ENCODE results near the gene PPP2R2B.

PPP2R2B gene

DNA sequence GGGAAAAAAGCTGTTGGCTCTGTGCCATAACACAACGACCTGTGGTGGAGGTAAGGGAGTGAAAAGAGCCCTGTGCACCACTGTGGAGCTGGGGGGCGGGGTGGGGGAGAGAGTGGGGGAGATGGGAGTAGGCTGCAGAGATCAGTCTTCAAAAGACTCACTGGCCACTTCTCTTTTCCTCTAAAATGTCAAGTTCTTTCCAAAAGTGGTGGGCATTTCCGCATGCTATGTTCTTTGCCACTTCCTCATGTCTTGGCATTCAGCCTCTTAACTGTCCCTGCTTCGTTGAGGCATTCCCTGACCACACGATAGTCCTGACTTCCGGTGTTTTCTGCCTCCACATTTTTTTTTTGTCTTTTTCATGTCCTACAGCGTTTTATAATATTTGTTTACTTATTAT is 2.4 kb upstream of the PPP2R2B start:
- no peak for DNase-seq (ENCODE audit: extremely low spot score)
- ChIA-PET POLR2A (no interaction called here), CTCF (interaction anchor here (1.0 kb wide), 1 partner anchor 29 kb away, joined by 3 read pairs; no protein-coding TSS in a partner anchor)
- TF ChIP-seq LEF1 (IDR thresholded peaks at IDR 0.05; ENCODE audit: borderline replicate concordance) (no peak), ZNF384 (IDR thresholded peaks at IDR 0.05) (no peak), L3MBTL2 (conservative IDR thresholded peaks at IDR 0.05) (no peak), HDGF (IDR thresholded peaks at IDR 0.05; ENCODE audit: borderline replicate concordance) (no peak), CTBP1 (IDR thresholded peaks at IDR 0.05; ENCODE audit: borderline replicate concordance) (no peak), FOXM1 (IDR thresholded peaks at IDR 0.05; ENCODE audit: borderline replicate concordance) (no peak), SUZ12 (IDR thresholded peaks at IDR 0.05) (no peak), ELF4 (IDR thresholded peaks at IDR 0.05) (no peak), PKNOX1 (IDR thresholded peaks at IDR 0.05) (no peak), FOXK2 (IDR thresholded peaks at IDR 0.05) (no peak), SP1 (IDR thresholded peaks at IDR 0.05) (no peak), FOXA1 (IDR thresholded peaks at IDR 0.05) (no peak), TARDBP (IDR thresholded peaks at IDR 0.05) (no peak), BHLHE40 (IDR thresholded peaks at IDR 0.05; ENCODE audit: borderline replicate concordance) (no peak)

- ChIA-PET POLR2A (no interaction called here), CTCF (no interaction called here)
- TF ChIP-seq ELF4 (IDR thresholded peaks at IDR 0.05) (no peak), L3MBTL2 (conservative IDR thresholded peaks at IDR 0.05) (no peak), HDGF (IDR thresholded peaks at IDR 0.05; ENCODE audit: borderline replicate concordance) (no peak), ZNF384 (IDR thresholded peaks at IDR 0.05) (no peak), LEF1 (IDR thresholded peaks at IDR 0.05; ENCODE audit: borderline replicate concordance) (no peak), BHLHE40 (IDR thresholded peaks at IDR 0.05; ENCODE audit: borderline replicate concordance) (no peak), FOXM1 (IDR thresholded peaks at IDR 0.05; ENCODE audit: borderline replicate concordance) (no peak), CTBP1 (IDR thresholded peaks at IDR 0.05; ENCODE audit: borderline replicate concordance) (no peak), SUZ12 (IDR thresholded peaks at IDR 0.05) (no peak), SP1 (IDR thresholded peaks at IDR 0.05) (no peak)
- no peak for DNase-seq (ENCODE audit: extremely low spot score)
Measured at GRCh38 chr5:146877783-146878475, 628 bp downstream of the PPP2R2B start.

DNA sequence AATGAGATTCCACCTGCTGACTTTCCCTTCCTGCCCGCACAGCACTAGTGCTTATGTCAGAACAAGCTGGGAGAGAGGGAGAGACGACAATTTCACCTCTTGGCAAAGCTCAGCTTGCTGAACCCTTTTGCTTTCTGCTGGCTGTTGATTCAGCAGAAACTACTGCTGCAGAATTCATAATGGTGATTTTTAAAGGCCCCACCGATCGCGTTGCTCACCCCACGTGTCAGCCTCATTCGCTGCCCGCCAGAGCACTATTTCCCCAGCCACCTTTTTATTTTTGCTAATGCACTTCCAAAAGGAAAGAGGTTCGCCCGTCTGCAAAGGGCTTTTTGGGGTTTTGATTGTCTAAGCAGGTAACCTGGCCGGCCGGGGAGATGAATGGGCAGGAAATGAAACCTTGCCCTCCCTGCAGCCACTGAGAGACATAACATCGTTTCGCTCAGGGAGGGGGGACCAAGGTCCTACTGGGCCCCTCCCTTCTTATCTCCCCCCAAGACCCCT is 1.3 kb downstream of the PPP2R2B start:
- CTCF ChIA-PET, result no interaction called here
- TF ChIP-seq FOXM1 (IDR thresholded peaks at IDR 0.05; ENCODE audit: borderline replicate concordance), result no peak
- TF ChIP-seq ELF4 (IDR thresholded peaks at IDR 0.05), result no peak
- TF ChIP-seq CTBP1 (IDR thresholded peaks at IDR 0.05; ENCODE audit: borderline replicate concordance), result no peak
- no peak for TF ChIP-seq BHLHE40 (IDR thresholded peaks at IDR 0.05; ENCODE audit: borderline replicate concordance)
- TF ChIP-seq ZNF384 (IDR thresholded peaks at IDR 0.05), result no peak
- TF ChIP-seq NFRKB (IDR thresholded peaks at IDR 0.05), result no peak
- no peak for TF ChIP-seq ARNT (IDR thresholded peaks at IDR 0.05)
- no peak for TF ChIP-seq FOXK2 (IDR thresholded peaks at IDR 0.05)
- TF ChIP-seq FOXA1 (IDR thresholded peaks at IDR 0.05), result no peak
- no peak for TF ChIP-seq SP1 (IDR thresholded peaks at IDR 0.05)
- no peak for TF ChIP-seq PKNOX1 (IDR thresholded peaks at IDR 0.05)
- POLR2A ChIA-PET, result no interaction called here
- DNase-seq (ENCODE audit: extremely low spot score), result no peak

- POLR2A ChIA-PET, result no interaction called here
- CTCF ChIA-PET, result no interaction called here
- no peak for DNase-seq (ENCODE audit: extremely low spot score)
- no peak for TF ChIP-seq ZNF384 (IDR thresholded peaks at IDR 0.05)
- TF ChIP-seq FOXA1 (IDR thresholded peaks at IDR 0.05), result no peak
- no peak for TF ChIP-seq TARDBP (IDR thresholded peaks at IDR 0.05)
- no peak for TF ChIP-seq ARNT (IDR thresholded peaks at IDR 0.05)
- no peak for TF ChIP-seq BHLHE40 (IDR thresholded peaks at IDR 0.05; ENCODE audit: borderline replicate concordance)
- TF ChIP-seq HDGF (IDR thresholded peaks at IDR 0.05; ENCODE audit: borderline replicate concordance), result no peak
- TF ChIP-seq PKNOX1 (IDR thresholded peaks at IDR 0.05), result no peak
- no peak for TF ChIP-seq SP1 (IDR thresholded peaks at IDR 0.05)
- TF ChIP-seq NFRKB (IDR thresholded peaks at IDR 0.05), result no peak
- no peak for TF ChIP-seq L3MBTL2 (conservative IDR thresholded peaks at IDR 0.05)
- TF ChIP-seq SUZ12 (IDR thresholded peaks at IDR 0.05), result no peak
- no peak for TF ChIP-seq FOXK2 (IDR thresholded peaks at IDR 0.05)
- no peak for TF ChIP-seq LEF1 (IDR thresholded peaks at IDR 0.05; ENCODE audit: borderline replicate concordance)
- TF ChIP-seq ELF4 (IDR thresholded peaks at IDR 0.05), result no peak
Measured at GRCh38 chr5:146873186-146873917, 5.2 kb downstream of the PPP2R2B start.

- CTCF ChIA-PET, result no interaction called here
- POLR2A ChIA-PET, result no interaction called here
- no peak for TF ChIP-seq NFRKB (IDR thresholded peaks at IDR 0.05)
- no peak for TF ChIP-seq SP1 (IDR thresholded peaks at IDR 0.05)
- no peak for TF ChIP-seq ZNF384 (IDR thresholded peaks at IDR 0.05)
- TF ChIP-seq L3MBTL2 (conservative IDR thresholded peaks at IDR 0.05), result no peak
- TF ChIP-seq FOXA1 (IDR thresholded peaks at IDR 0.05), result no peak
- TF ChIP-seq HDGF (IDR thresholded peaks at IDR 0.05; ENCODE audit: borderline replicate concordance), result no peak
- no peak for TF ChIP-seq FOXK2 (IDR thresholded peaks at IDR 0.05)
- TF ChIP-seq BHLHE40 (IDR thresholded peaks at IDR 0.05; ENCODE audit: borderline replicate concordance), result no peak
- no peak for TF ChIP-seq LEF1 (IDR thresholded peaks at IDR 0.05; ENCODE audit: borderline replicate concordance)
- TF ChIP-seq ARNT (IDR thresholded peaks at IDR 0.05), result no peak
- no peak for TF ChIP-seq ELF4 (IDR thresholded peaks at IDR 0.05)
- TF ChIP-seq SUZ12 (IDR thresholded peaks at IDR 0.05), result no peak
- TF ChIP-seq CTBP1 (IDR thresholded peaks at IDR 0.05; ENCODE audit: borderline replicate concordance), result no peak
- no peak for TF ChIP-seq TARDBP (IDR thresholded peaks at IDR 0.05)
- TF ChIP-seq PKNOX1 (IDR thresholded peaks at IDR 0.05), result no peak
- no peak for TF ChIP-seq FOXM1 (IDR thresholded peaks at IDR 0.05; ENCODE audit: borderline replicate concordance)
- no peak for DNase-seq (ENCODE audit: extremely low spot score)
Measured at GRCh38 chr5:146872188-146872587, 6.4 kb downstream of the PPP2R2B start.
